Cardiac fibroblast (primary cell): Measurements from ENCODE around the gene SLC9C1.
A peak's percentile ranks its signal among the peaks of the same experiment; 100 is the strongest.

ENCODE experiments used
- DNase-seq, 2 donors: peaks; one replicate each; pipeline versions ENCODE4 v3.0.0 to v3.0.0-alpha.2; 2010; ENCODE audit warnings: low read depth in 2 of 2
- H3K4me3 ChIP-seq, 2 donors: replicated peaks in 1 of 2; 1 replicate in 1 of 2; 2 replicates in 1 of 2; pipeline ENCODE4 v1.5.1; 2011; ENCODE audit warnings: low read depth in 2 of 2, low read length in 2 of 2, mild to moderate bottlenecking in 2 of 2, moderate library complexity in 1 of 2
- CTCF ChIP-seq: IDR thresholded peaks from one replicate; pipeline ENCODE4 v1.5.1; 2011; ENCODE audit warnings: low read depth, mild to moderate bottlenecking, low read length, inconsistent platforms

Gene SLC9C1

DNA sequence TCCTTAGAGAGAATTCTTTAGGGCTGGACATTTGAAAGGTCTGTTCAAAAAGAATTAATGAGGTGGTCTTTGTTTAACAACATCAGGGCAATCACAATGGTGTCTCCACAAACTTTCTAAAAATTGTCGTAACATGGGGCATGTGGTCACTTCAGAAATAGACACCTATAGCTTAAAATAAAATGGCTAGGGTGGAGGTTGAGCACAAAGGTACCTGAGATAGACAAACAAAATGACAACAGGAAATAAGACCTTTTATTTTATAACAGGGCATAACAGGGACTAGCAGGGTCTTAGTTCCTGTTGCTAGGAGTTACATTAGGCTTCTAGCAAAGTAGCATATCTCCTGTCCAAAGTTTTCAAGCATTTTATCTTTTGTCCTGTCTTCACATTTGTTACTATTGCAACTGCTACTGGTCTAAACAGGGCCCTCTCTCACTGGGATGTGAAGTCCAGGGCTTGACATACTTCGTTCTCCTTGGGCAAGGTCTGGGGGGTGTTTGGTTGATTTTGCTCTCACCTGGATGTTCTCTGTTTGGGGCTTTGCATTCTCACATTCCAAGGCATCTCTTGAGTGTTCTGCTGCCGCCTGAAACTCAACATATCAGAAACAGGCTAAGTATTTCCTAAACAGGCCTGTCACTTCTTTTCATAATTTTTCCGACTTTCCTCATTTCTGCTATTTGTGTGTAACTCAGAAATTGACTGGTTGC is 163.9 kb downstream of the SLC9C1 start:
- no peak for DNase-seq
- H3K4me3 ChIP-seq = no peak overlapping the region
- no peak for TF ChIP-seq CTCF

DNA sequence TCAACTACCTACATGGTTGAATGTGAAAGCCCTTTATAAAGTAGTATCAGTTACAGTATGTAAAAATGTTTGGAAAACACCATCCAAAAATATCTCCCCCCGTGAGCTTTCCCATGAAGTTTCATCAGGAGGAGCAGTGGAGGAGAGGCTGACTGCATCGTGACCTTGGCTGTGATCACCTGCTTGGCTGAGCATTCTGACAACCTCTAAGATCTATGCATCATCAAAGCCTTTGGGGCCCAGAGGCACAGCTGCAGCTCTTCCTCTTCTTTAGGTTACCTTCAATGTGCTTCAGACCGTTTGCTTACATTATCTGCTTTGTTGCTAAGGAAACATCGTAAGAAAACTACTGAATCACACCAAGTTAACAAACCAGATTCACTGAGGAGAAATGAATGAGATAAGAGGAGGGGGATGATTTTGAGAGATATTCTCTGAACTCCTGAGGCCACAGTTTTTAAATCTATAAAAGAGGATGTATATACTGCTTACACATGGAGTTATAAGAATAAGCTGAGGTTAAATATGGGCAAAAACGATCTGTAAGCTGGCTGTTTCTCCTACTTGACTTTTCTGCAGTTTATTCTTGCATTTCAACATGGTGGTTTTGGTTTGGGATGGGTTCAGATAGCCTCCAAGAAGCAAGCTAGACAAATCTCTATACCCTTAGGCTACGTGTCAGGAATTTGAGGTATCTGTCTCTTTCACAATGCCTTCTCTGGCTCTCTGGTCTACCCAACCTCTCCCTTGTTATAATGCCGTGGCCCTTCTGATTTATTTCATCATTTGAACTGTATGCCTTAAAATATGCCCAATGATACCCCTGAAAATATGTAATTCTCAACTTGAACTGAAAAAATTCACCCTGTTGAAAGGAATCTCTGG is 164.9 kb downstream of the SLC9C1 start:
- no peak overlapping the region for H3K4me3 ChIP-seq
- peak; percentile 6 to 21 for DNase-seq
- no peak for TF ChIP-seq CTCF

DNA sequence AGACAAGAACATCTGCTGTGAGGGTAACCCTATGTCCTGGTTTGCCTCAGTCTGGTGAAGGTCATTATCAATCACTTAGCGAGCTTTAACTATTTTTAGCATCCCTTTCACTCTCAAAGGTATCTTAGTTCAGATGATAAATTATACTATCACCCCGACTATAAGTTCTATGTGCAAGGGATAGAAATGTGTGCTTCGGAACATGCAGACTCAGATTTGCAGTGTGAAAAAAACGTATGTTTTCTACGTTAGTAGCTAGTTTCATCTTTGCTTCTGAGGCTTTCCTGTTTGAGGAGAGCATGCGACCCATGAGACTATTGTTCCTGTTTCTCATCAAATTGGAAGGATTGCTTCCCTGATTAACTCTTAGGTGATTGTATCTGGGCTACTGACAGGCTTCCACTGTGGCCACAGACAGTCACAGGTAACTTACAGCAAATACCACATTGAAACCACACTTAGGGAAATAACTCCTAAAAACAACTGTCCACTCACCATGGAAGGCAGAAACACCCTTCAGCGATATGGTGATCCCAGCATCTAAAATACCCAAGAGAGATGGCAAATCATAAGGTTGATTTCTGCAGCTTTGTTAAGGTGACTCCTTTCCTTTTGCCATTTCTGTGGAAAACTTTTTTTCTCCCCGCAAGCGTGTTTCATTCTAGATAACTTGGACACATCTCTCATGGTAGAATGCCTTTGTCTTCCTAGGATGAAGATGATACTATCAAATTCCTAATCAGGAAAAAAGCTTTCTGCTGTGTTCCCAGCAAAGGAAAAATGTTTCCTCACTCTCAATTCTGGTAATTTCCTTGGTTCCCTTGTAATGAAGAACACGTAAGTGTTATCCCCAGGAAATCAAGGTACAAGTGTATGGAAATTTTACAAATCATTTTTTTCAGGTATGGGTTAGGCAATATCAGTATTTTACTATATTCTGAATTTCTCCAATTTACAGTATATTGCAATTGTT is 166.2 kb downstream of the SLC9C1 start:
- no peak overlapping the region for H3K4me3 ChIP-seq
- no peak for DNase-seq
- no peak for TF ChIP-seq CTCF

GRCh38 chr3:112126511-112126911 is 167.5 kb downstream of the SLC9C1 start:
- no peak overlapping the region for H3K4me3 ChIP-seq
- DNase-seq = peak; percentile 5 to 14
- TF ChIP-seq CTCF = no peak

GRCh38 chr3:112124907-112125607 is 169.0 kb downstream of the SLC9C1 start:
- no peak overlapping the region for H3K4me3 ChIP-seq
- no peak for DNase-seq
- TF ChIP-seq CTCF = no peak

DNA sequence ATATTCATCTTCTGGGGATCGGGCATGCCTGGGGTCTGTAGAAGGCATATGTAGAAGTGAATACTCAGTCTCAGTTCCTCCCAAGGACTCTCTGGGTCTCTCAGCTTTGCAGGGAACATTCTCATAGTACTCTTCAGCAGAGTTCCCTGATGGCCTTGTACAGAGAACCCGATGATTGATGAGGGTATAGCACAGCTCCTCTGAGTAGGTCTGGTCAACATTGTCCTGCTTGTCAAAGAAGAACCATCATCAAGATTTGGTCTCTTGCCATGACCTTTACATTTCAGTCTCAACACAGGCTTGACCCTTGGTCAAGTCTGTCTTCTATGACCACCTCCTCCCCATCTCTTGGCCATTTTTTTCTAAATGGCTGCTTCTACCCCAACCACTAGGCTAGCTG is 170.5 kb downstream of the SLC9C1 start:
- no peak for TF ChIP-seq CTCF

More for the DNA sequence above, 170.5 kb downstream of the SLC9C1 start:
- H3K4me3 ChIP-seq = no peak overlapping the region
- DNase-seq = no peak
